Vagina (tissue), 2 donors: ENCODE measurements around the gene EZR. TPM values are rescaled to one million over a fixed set of nuclear protein-coding genes. Genes with fewer than 3 reads are reported as not detected.

Experiments
- DNase-seq, 2 donors: peaks; one replicate each; pipeline ENCODE4 v3.0.0-alpha.2; 2017; ENCODE audit errors: extremely low spot score in 2 of 2
- H3K27ac ChIP-seq: fragments of 200-600 bp; sonication (generic); one replicate; pipeline ENCODE4 v1.5.1; 2019
- H3K27me3 ChIP-seq: fragments of 200-600 bp; sonication (generic); one replicate; pipeline ENCODE4 v1.5.1; 2019
- H3K36me3 ChIP-seq, 2 donors: fragments of 200-600 bp; sonication (generic); one replicate each; pipeline ENCODE4 v1.5.1; 2017 to 2019
- H3K4me1 ChIP-seq: fragments of 200-600 bp; sonication (generic); one replicate; pipeline ENCODE4 v1.5.1; 2019
- H3K4me3 ChIP-seq, 2 donors: fragments of 200-600 bp; sonication (generic); 1 replicate in 1 of 2; 2 replicates in 1 of 2; pipeline ENCODE4 v1.5.1; 2016 to 2019
- H3K9me3 ChIP-seq: fragments of 200-600 bp; sonication (generic); one replicate; pipeline ENCODE4 v1.5.1; 2019
- POLR2A ChIP-seq, 2 donors: fragments of 450-650 bp; IDR thresholded peaks; one replicate each; pipeline ENCODE4 v1.6.1; 2017; ENCODE audit warnings: antibody characterized with exemption in 2 of 2, mild to moderate bottlenecking in 2 of 2, moderate library complexity in 2 of 2
- POLR2AphosphoS5 ChIP-seq, 2 donors: sonication (generic); formaldehyde crosslinking; IDR thresholded peaks; one replicate each; pipeline ENCODE4 v1.9.0; 2017; ENCODE audit warnings: antibody characterized with exemption in 2 of 2, mild to moderate bottlenecking in 2 of 2, low read depth in 1 of 2; ENCODE audit not compliant: insufficient read depth in 1 of 2
- intact Hi-C: fragments of 100-400 bp; cut with DNase I; formaldehyde crosslinking; loops from one replicate; pipeline ENCODE4 v1.15.1; 2023
- total RNA-seq: library from RNA; depleted of rRNA; stranded (reverse); fragments of >200 nt; gene quantifications from one replicate; pipeline ENCODE4 v1.2.3, GENCODE V29; 2016
- TF ChIP-seq, protein P1 (sequence below), 3 experiments: fragments of 450-650 bp in 2 of 3; fragments of 200-600 bp in 1 of 3; sonication (generic) in 1 of 3; IDR thresholded peaks; one replicate each; pipeline ENCODE4 v1.5.1; 2017 to 2019; ENCODE audit warnings: antibody characterized with exemption in 3 of 3, mild to moderate bottlenecking in 2 of 3, moderate library complexity in 2 of 3

The EZR gene
- total RNA-seq, 1 donor from 2014 or later, result 99.7 TPM

DNA sequence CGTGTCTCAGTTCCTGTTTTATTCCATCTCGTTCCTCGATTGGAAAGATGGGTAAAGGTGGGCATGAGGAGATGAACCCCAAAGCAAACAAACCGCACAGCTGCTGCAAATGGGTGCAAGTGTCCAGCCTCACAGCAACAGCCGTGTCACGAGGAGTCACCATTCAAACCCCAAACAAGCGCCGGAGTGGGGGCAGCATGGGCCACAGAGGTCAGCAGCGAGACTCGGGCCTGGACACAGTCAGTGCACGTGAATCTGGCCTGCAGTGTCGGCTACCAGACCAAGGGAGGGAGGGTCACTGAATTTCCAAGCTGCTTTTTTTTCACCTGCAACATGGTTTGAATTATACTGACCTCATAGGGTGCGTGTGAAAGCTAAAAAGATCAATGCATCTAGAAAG, 63.5 kb downstream of the EZR start:
- Histone ChIP-seq H3K27ac (no peak overlapping the region), H3K9me3 (no peaks in the 10 kb centered on the region), H3K4me1 (no peaks in the 10 kb centered on the region), H3K36me3 (peaks cover 0 to 6% of the 10 kb centered on the region in 2 donors), H3K4me3 (no peak overlapping the region), H3K27me3 (no peaks in the 10 kb centered on the region)
- intact Hi-C loops, result no loop called here
- TF ChIP-seq POLR2A (IDR thresholded peaks at IDR 0.05) (no peak), POLR2AphosphoS5 (IDR thresholded peaks at IDR 0.05; ENCODE audit: insufficient read depth in 1 of 2, low read depth in 1 of 2) (no peak)
- TF ChIP-seq, protein P1, sequence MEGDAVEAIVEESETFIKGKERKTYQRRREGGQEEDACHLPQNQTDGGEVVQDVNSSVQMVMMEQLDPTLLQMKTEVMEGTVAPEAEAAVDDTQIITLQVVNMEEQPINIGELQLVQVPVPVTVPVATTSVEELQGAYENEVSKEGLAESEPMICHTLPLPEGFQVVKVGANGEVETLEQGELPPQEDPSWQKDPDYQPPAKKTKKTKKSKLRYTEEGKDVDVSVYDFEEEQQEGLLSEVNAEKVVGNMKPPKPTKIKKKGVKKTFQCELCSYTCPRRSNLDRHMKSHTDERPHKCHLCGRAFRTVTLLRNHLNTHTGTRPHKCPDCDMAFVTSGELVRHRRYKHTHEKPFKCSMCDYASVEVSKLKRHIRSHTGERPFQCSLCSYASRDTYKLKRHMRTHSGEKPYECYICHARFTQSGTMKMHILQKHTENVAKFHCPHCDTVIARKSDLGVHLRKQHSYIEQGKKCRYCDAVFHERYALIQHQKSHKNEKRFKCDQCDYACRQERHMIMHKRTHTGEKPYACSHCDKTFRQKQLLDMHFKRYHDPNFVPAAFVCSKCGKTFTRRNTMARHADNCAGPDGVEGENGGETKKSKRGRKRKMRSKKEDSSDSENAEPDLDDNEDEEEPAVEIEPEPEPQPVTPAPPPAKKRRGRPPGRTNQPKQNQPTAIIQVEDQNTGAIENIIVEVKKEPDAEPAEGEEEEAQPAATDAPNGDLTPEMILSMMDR (IDR thresholded peaks at IDR 0.05), result no peak
- DNase-seq, result no peak

DNA sequence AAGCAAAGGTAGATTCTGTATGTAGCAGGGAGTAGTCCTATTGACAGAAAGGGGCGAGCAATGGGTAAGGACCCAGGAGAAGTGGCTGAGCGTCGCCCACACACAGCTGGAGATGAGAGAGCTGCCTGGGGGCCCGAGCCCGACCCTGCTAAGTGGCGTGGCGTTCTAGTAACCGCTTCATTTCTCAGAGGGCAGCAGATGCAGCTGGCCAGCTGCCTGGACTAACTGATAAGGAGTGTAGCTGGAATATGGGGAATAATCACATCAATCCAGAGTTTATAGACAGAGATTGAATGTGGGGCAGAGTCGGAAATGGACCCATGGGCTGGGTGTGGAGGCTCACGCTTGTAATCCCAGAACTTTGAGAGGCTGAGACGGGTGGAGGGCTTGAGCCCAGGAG, 64.4 kb downstream of the EZR start:
- intact Hi-C loops, result no loop called here
- H3K4me3 ChIP-seq, result no peak overlapping the region
- no peak for DNase-seq
- TF ChIP-seq POLR2AphosphoS5 (IDR thresholded peaks at IDR 0.05; ENCODE audit: insufficient read depth in 1 of 2, low read depth in 1 of 2) (no peak), POLR2A (IDR thresholded peaks at IDR 0.05) (no peak)
- TF ChIP-seq, protein P1 (IDR thresholded peaks at IDR 0.05), result no peak
- H3K9me3 ChIP-seq, result no peaks in the 10 kb centered on the region
- H3K36me3 ChIP-seq, result peaks cover 0 to 6% of the 10 kb centered on the region in 2 donors
- H3K27ac ChIP-seq, result no peak overlapping the region
- no peaks in the 10 kb centered on the region for H3K27me3 ChIP-seq
- no peaks in the 10 kb centered on the region for H3K4me1 ChIP-seq

DNA sequence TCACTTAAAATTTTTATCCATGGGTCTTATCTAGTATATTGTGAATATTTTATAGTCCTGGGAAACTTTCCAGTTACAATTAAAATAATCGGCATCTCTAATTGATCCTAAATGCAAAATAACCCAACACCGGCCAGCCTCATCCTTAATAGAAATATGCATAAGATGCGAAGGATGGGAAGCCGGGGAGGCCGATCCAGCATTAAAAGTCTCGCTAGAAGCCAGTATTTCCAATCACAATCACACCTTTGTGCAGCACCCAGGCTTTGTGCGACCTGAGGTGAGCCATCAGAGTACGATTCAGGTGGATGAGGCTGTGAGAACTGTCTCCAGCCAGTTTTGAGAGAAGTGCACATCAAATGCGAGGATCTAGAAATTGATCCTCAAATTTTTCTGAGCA, 65.4 kb downstream of the EZR start:
- peaks cover 0 to 6% of the 10 kb centered on the region in 2 donors for H3K36me3 ChIP-seq
- H3K27me3 ChIP-seq, result no peaks in the 10 kb centered on the region
- intact Hi-C loops, result no loop called here
- H3K27ac ChIP-seq, result no peak overlapping the region
- no peaks in the 10 kb centered on the region for H3K9me3 ChIP-seq
- no peak for TF ChIP-seq POLR2A (IDR thresholded peaks at IDR 0.05)
- TF ChIP-seq, protein P1 (IDR thresholded peaks at IDR 0.05), result no peak
- TF ChIP-seq POLR2AphosphoS5 (IDR thresholded peaks at IDR 0.05; ENCODE audit: insufficient read depth in 1 of 2, low read depth in 1 of 2), result no peak
- H3K4me1 ChIP-seq, result no peaks in the 10 kb centered on the region
- H3K4me3 ChIP-seq, result no peak overlapping the region
- DNase-seq, result no peak

DNA sequence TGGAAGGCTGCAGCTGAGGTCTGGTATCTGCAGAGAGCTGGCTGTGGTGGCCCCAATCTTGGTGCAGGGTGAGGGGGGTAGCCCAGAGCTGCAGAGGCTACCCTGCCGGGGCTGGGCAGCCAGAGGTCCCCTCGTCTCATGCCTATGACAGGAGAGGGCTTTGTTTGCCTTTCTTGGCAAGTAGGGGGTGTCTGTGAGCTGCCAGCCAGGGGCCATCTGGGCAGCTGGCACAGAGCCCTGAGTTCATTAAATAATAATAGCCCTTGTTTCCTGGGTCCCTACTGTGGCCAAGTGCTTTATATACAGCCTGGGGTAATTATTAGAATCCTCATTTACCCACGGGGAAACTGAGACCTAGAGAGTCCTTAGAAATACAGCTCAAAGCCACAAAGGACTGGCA, 66.6 kb downstream of the EZR start:
- TF ChIP-seq, protein P1 (IDR thresholded peaks at IDR 0.05), result no peak
- TF ChIP-seq POLR2A (IDR thresholded peaks at IDR 0.05), result no peak
- no peak for TF ChIP-seq POLR2AphosphoS5 (IDR thresholded peaks at IDR 0.05; ENCODE audit: insufficient read depth in 1 of 2, low read depth in 1 of 2)
- H3K27ac ChIP-seq, result no peak overlapping the region
- no peaks in the 10 kb centered on the region for H3K4me1 ChIP-seq
- no peaks in the 10 kb centered on the region for H3K9me3 ChIP-seq
- peaks cover 0 to 1% of the 10 kb centered on the region in 2 donors for H3K36me3 ChIP-seq
- no peaks in the 10 kb centered on the region for H3K27me3 ChIP-seq
- no peak for DNase-seq
- intact Hi-C loops, result no loop called here
- H3K4me3 ChIP-seq, result no peak overlapping the region

DNA sequence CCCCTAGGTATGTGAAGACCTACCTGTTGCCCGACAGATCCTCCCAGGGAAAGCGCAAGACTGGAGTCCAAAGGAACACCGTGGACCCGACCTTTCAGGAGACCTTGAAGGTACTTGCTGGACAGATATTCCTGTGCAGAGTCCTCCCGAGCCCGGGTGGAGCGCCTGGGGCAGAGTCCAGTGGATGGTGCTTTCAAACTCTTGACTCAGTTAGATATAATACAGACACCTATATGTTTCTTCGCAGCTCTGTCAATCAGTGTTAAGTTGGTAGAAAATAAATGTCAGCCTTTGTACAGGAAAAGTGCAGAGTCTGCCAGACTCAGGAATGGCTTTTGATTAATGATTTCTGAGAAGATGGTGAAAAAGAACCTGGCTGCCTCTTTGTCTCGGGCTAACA, 67.2 kb downstream of the EZR start:
- Histone ChIP-seq H3K4me1 (no peaks in the 10 kb centered on the region), H3K4me3 (no peak overlapping the region), H3K27me3 (no peaks in the 10 kb centered on the region), H3K27ac (no peak overlapping the region), H3K36me3 (no peaks in the 10 kb centered on the region), H3K9me3 (no peaks in the 10 kb centered on the region)
- no peak for TF ChIP-seq POLR2AphosphoS5 (IDR thresholded peaks at IDR 0.05; ENCODE audit: insufficient read depth in 1 of 2, low read depth in 1 of 2)
- no peak for TF ChIP-seq POLR2A (IDR thresholded peaks at IDR 0.05)
- TF ChIP-seq, protein P1 (IDR thresholded peaks at IDR 0.05), result no peak
- intact Hi-C loops, result no loop called here
- no peak for DNase-seq
